GM04503 (cell line): ENCODE measurements around the gene PSME3IP1.
A peak's percentile ranks its signal among the peaks of the same experiment; 100 is the strongest.
"Not testable (repeated sequence)": the region's sequence is repeated elsewhere in the genome, so short reads cannot be mapped to it uniquely, and the experiment has no call there.

Experiments used
- DNase-seq: peaks from one replicate; pipeline ENCODE4 v3.0.0-alpha.2; 2012; ENCODE audit warnings: low read depth

PSME3IP1 gene

GRCh38 chr16:57196753-57197152 lies 10.9 kb upstream of the PSME3IP1 start:
- DNase-seq = no peak

DNA sequence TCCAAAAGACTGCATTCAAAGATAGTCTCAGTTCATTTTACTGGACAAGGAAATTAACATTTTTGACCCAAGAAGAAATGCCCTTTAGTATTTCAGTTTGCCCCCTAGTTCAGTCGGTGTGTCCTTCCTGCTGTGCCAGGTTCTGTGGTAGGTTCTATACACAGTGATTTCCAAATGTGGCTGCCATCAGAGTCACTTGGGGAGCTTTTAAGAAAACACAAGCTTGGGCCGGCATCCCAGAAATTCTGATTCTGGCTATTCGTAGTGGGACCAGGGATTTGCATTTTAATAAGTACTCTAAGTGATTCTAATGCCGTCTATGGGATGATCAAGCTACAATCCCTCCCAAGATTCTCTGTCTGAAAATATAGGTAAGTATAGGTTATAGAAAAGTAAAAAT lies 10.4 kb upstream of the PSME3IP1 start:
- DNase-seq = no peak

DNA sequence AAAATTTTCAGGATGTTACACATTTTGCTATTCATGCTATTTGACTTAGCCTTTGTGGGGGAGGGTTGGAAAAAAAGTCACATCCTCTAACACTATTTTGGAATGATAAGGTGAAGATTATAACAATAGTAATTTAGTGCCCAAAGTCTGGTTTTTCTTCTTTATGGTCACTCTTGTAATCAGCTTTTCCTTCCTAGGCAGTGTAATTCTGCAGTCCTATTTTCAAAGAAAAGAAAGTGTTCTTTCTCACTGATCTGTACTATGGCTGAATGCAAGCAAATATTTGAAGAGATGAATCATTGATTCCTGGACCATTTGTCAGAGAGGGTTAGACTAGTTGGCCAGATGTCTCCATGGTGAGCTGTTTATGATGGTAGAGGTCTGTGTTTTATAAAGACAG lies 8.7 kb upstream of the PSME3IP1 start:
- peak; percentile 78 for DNase-seq

GRCh38 chr16:57192720-57193486 lies 7.1 kb upstream of the PSME3IP1 start:
- no peak for DNase-seq

DNA sequence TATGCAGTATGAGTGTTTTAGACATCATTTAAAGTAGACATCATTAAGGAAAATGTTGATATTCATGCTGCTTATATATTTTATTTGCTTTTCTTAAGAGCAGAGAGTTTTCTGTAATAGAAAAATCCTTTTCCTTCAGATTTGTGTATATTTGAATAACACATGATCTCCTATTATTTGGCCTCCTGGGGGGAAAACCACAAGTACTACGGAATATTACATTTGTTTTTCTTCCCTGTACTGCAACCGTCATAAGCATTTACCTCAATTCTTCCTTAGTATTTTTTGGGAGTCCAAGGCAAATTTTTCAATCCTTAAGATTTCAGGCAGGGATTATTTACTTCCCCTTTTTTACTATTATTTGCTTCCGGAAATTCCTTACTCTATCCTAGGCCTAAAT lies 6.3 kb upstream of the PSME3IP1 start:
- DNase-seq = no peak

DNA sequence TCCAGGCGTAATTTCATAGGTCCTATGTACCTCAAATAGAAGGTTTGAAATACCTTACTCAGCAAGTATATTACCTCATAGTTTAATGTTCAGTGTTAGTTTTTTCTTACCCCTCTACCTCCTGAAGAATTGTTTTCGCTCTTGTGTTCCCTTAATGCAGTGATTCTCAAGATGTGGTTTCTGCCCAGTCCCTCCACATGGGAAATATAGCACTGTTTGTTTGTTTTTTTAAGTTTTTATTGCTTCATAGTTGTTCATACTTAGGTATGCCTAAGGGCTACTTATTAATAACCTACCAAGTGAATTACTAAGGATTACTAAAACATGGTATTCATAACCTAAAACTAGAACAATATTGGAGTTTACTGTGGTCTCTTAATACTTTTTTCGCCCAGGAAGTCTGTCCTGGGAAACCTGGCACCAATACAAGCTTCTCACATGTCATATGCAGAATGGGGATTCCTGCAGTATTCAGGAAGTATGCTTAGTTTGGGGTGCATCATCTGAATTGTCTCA lies 5.3 kb upstream of the PSME3IP1 start:
- DNase-seq = no peak

DNA sequence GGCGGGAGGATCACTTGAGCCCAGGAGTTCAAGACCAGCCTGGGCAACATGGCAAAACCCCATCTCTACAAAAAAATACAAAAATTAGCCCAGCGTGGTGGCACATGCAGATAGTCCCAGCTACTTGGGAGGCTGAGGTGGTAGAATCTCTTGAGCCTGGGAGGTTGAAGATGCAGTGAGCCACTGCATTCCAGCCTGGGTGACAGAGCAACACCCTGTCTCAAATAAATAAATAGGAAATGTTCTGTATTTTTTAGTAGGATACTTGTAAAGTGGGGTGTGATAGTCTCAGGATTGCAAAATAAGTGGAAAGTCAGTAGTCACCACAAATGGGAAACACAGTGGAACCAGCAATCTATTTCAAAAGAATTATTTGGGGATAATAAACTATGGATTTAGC lies 4.3 kb upstream of the PSME3IP1 start:
- no peak for DNase-seq

DNA sequence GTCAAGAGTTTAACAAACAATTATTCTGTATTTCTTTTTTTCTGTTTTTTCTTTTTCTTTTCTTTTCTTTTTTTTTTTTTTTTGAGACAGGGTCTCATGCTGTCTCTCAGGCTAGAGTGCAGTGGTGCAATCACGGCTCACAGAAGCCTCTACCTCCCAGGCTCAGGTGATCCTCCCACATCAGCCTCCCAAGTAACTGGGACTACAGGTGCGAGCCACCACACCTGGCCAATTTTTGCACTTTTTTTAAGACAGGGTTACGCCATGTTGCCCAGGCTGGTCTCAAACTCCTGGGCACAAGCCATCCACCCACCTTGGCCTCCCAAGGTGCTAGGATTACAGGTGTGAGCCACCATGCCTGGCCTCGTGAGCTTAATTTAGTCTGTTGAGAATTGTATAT lies 3.7 kb upstream of the PSME3IP1 start:
- DNase-seq = not testable (repeated sequence)

- DNase-seq = no peak
These were observed 2.8 kb upstream of the PSME3IP1 start for GRCh38 chr16:57188711-57189002.

GRCh38 chr16:57187902-57188710 lies 2.3 kb upstream of the PSME3IP1 start:
- not testable (repeated sequence) for DNase-seq

- DNase-seq = no peak
These were observed 1.3 kb upstream of the PSME3IP1 start for GRCh38 chr16:57186872-57187854.

GRCh38 chr16:57185446-57185944 lies 344 bp downstream of the PSME3IP1 start:
- no peak for DNase-seq

- DNase-seq = no peak
These were observed 873 bp downstream of the PSME3IP1 start for GRCh38 chr16:57184887-57185445.

DNA sequence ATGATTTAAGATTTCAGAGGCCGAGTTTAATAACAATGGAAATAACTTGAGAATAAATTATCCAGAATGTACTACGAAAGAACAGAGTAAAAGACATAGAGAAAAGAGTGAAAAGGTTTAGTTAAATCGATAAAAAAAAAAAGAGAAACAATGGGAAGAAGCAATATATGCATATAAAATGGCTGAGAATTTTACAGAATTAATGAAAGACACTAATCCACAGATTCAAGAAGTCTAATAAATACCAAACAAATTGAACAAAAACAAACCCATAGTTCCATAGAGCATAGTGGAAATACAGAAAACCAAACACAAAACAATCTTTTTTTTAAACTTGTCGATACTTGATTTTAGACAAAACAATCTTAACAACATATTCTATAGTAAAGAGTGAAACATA lies 1.7 kb downstream of the PSME3IP1 start:
- no peak for DNase-seq

GRCh38 chr16:57179215-57179828 lies 6.5 kb downstream of the PSME3IP1 start:
- DNase-seq = no peak

DNA sequence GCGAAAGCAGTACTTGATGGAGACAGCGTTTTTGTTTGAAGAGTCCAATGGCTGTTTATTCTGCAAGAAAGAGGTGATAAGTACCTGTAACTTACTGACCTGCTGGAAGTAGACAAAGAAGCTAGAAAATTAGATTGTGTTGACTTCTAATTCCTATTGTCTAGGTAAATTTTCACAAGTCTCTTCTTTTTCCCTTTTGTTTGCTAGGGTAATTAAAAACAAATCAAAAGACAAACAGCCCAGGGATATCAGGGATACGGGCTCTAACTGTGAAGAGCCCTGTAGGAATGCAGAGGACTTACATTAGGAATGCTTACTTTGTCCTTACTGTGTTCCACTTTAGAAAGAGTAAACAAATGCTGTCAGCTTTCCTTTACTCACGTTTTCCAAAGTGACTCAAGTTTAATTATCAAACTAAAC lies 7.0 kb downstream of the PSME3IP1 start:
- no peak for DNase-seq

DNA sequence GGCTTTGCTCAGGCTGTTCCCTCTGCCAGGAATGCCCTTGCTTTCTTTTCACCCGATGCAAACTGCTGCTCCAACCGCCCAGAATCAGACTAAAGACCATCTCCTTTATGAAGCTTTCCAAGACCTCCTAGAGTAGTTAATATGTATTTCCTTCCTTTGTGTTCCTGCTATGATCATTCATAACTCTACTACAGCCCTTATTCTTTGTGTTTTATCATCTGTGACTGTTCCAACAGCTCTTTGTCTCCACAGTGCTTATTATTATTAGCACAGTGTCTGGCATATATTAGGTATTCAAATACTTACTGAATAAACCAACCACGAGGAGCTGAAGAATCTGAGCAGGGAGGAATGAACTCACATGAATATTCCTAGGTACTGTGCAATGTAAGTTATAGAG lies 7.6 kb downstream of the PSME3IP1 start:
- no peak for DNase-seq

- no peak for DNase-seq
These were observed 9.9 kb downstream of the PSME3IP1 start for GRCh38 chr16:57175896-57176295.

GRCh38 chr16:57172721-57173290 lies 13.0 kb downstream of the PSME3IP1 start:
- DNase-seq = no peak

DNA sequence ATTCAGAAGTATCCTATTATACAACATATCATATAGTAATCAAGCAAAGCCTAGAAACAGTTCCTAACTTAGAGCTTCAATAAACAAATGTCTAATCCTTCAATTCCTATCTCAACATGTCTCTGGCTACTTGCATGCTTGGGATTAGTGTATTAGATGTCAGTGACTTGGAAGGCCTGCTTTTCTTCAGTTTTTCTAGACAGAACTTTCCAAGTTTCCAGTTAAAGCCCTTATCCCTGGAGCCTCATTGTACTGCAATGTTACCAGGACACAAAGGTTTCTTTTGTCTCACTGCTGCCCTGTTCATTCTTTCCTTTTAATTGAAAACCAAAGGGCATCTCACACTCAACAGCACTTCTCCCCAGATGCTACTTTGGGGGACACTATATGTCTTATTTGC lies 16.5 kb downstream of the PSME3IP1 start:
- DNase-seq = no peak

DNA sequence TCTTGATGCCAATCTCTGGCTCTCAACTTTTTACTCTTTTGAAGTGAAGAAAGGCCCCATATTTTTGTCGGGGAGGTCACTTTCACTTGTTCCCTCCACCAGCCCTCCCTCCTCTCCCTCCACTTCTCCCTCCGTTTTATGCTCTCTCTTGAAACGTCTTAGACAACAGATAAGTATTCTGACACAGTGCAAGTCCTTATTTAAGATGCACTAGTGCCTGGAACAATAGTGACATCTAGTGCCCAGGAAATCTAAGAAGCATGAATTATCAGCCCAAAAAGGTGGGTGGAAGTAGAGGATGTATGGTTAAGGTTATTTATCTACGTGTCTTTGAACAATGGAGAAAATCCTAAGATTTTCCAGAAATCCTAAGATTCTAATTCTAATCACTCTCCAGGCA lies 17.9 kb downstream of the PSME3IP1 start:
- DNase-seq = no peak
